Uterus (tissue), 2 donors: Measurements from ENCODE around the gene PCDHGA10.
"Not testable (repeated sequence)": the region's sequence is repeated elsewhere in the genome, so short reads cannot be mapped to it uniquely, and the experiment has no call there.

Experiments used
- CTCF ChIP-seq, 4 experiments: fragments of 200-600 bp in 2 of 4; fragments of 450-650 bp in 2 of 4; sonication (generic) in 2 of 4; IDR thresholded peaks; one replicate each; pipeline ENCODE4 v1.5.1; 2016 to 2019; ENCODE audit warnings: antibody characterized with exemption in 4 of 4, mild to moderate bottlenecking in 2 of 4, moderate library complexity in 1 of 4
- POLR2A ChIP-seq, 2 donors: fragments of 450-650 bp; IDR thresholded peaks; one replicate each; pipeline ENCODE4 v1.6.1; 2016; ENCODE audit warnings: antibody characterized with exemption in 2 of 2, mild to moderate bottlenecking in 1 of 2, moderate library complexity in 1 of 2

GRCh38 chr5:141432308-141432707 is 19.5 kb downstream of the PCDHGA10 start:
- TF ChIP-seq POLR2A, CTCF (IDR thresholded peaks at IDR 0.05): not testable (repeated sequence)
